ENCODE measurements around the gene PRDM2.

Gene PRDM2

GRCh38 chr1:13801655-13802486 lies 101.9 kb downstream of the PRDM2 start:
- TF ChIP-seq POLR2A (IDR thresholded peaks at IDR 0.05; ENCODE audit: extremely low read depth, insufficient read length), result no peak
- no peak for TF ChIP-seq MAX (IDR thresholded peaks at IDR 0.05; ENCODE audit: low read depth, low read length)
- TF ChIP-seq MYC (IDR thresholded peaks at IDR 0.05; ENCODE audit: low read depth, low read length), result no peak
- DNase-seq (ENCODE audit: low read depth), result no peak
- H3K4me3 ChIP-seq (ENCODE audit: low read depth, low read length), result no peak overlapping the region

GRCh38 chr1:13802782-13803545 lies 103.0 kb downstream of the PRDM2 start:
- TF ChIP-seq POLR2A (IDR thresholded peaks at IDR 0.05; ENCODE audit: extremely low read depth, insufficient read length) (no peak), MYC (IDR thresholded peaks at IDR 0.05; ENCODE audit: low read depth, low read length) (no peak), MAX (IDR thresholded peaks at IDR 0.05; ENCODE audit: low read depth, low read length) (no peak), CTCF (IDR thresholded peaks at IDR 0.05; ENCODE audit: low read depth, low read length) (no peak)
- no peak overlapping the region for H3K4me3 ChIP-seq (ENCODE audit: low read depth, low read length)
- DNase-seq (ENCODE audit: low read depth), result no peak

- DNase-seq (ENCODE audit: low read depth), result no peak
- TF ChIP-seq MYC (IDR thresholded peaks at IDR 0.05; ENCODE audit: low read depth, low read length), result no peak
- no peak for TF ChIP-seq MAX (IDR thresholded peaks at IDR 0.05; ENCODE audit: low read depth, low read length)
- TF ChIP-seq POLR2A (IDR thresholded peaks at IDR 0.05; ENCODE audit: extremely low read depth, insufficient read length), result no peak
- TF ChIP-seq CTCF (IDR thresholded peaks at IDR 0.05; ENCODE audit: low read depth, low read length), result no peak
- no peak overlapping the region for H3K4me3 ChIP-seq (ENCODE audit: low read depth, low read length)
Measured at GRCh38 chr1:13803546-13804239, 103.7 kb downstream of the PRDM2 start.

GRCh38 chr1:13804240-13804633 lies 104.2 kb downstream of the PRDM2 start:
- H3K4me3 ChIP-seq (ENCODE audit: low read depth, low read length), result no peak overlapping the region
- TF ChIP-seq POLR2A (IDR thresholded peaks at IDR 0.05; ENCODE audit: extremely low read depth, insufficient read length) (no peak), CTCF (IDR thresholded peaks at IDR 0.05; ENCODE audit: low read depth, low read length) (no peak), MAX (IDR thresholded peaks at IDR 0.05; ENCODE audit: low read depth, low read length) (no peak), MYC (IDR thresholded peaks at IDR 0.05; ENCODE audit: low read depth, low read length) (no peak)
- no peak for DNase-seq (ENCODE audit: low read depth)

- no peak for DNase-seq (ENCODE audit: low read depth)
- TF ChIP-seq CTCF (IDR thresholded peaks at IDR 0.05; ENCODE audit: low read depth, low read length), result no peak
- no peak for TF ChIP-seq POLR2A (IDR thresholded peaks at IDR 0.05; ENCODE audit: extremely low read depth, insufficient read length)
- TF ChIP-seq MAX (IDR thresholded peaks at IDR 0.05; ENCODE audit: low read depth, low read length), result no peak
- no peak for TF ChIP-seq MYC (IDR thresholded peaks at IDR 0.05; ENCODE audit: low read depth, low read length)
- H3K4me3 ChIP-seq (ENCODE audit: low read depth, low read length), result no peak overlapping the region
Measured at GRCh38 chr1:13805431-13805830, 105.4 kb downstream of the PRDM2 start.

Data from NB4 (cell line).